Osteoblast (primary cell): ENCODE measurements around the gene HELZ. TPM values are rescaled to one million over a fixed set of nuclear protein-coding genes. Genes with fewer than 3 reads are reported as not detected.

Source experiments
- DNase-seq: peaks from one replicate; pipeline ENCODE4 v3.0.0; 2011; ENCODE audit warnings: low spot score, mixed read lengths; ENCODE audit not compliant: insufficient read length; ENCODE audit errors: missing footprints
- H2AFZ ChIP-seq: 2 replicates; pipeline ENCODE4 v1.6.0; 2011; ENCODE audit warnings: mild to moderate bottlenecking, low read length
- H3K27ac ChIP-seq: 2 replicates; pipeline ENCODE4 v1.5.1; 2011; ENCODE audit warnings: mild to moderate bottlenecking, low read depth, low read length, moderate library complexity
- H3K27me3 ChIP-seq: 2 replicates; pipeline ENCODE4 v1.6.0; 2012; ENCODE audit warnings: mild to moderate bottlenecking, control low read depth, inconsistent platforms, low read length, moderate library complexity; ENCODE audit not compliant: insufficient read depth
- H3K36me3 ChIP-seq: 2 replicates; pipeline ENCODE4 v1.5.1; 2011; ENCODE audit warnings: mild to moderate bottlenecking, low read length, control low read depth, moderate library complexity; ENCODE audit not compliant: insufficient read depth
- H3K4me1 ChIP-seq: 2 replicates; pipeline ENCODE4 v1.5.1; 2011; ENCODE audit warnings: mild to moderate bottlenecking, low read length, control low read depth, moderate library complexity; ENCODE audit not compliant: insufficient read depth
- H3K4me2 ChIP-seq: 2 replicates; pipeline ENCODE4 v1.6.0; 2011; ENCODE audit warnings: mild to moderate bottlenecking, low read length; ENCODE audit not compliant: insufficient read depth
- H3K4me3 ChIP-seq: fragments of 200-600 bp; sonication (generic); 3 replicates; pipeline ENCODE4 v1.5.1; 2012; ENCODE audit warnings: mild to moderate bottlenecking, low read length, inconsistent platforms; ENCODE audit not compliant: insufficient read depth
- H3K79me2 ChIP-seq: 2 replicates; pipeline ENCODE4 v1.6.0; 2012; ENCODE audit warnings: mild to moderate bottlenecking, low read length, control low read depth, inconsistent platforms; ENCODE audit not compliant: insufficient read depth
- H3K9me3 ChIP-seq: 2 replicates; pipeline ENCODE4 v1.5.1; 2011; ENCODE audit warnings: low read depth, low read length, control low read depth
- H4K20me1 ChIP-seq: 2 replicates; pipeline ENCODE4 v1.6.0; 2012; ENCODE audit warnings: mild to moderate bottlenecking, low read length, control low read depth; ENCODE audit not compliant: insufficient read depth
- total RNA-seq: library from RNA; depleted of rRNA; stranded (reverse); fragments of >200 nt; gene quantifications from 2 replicates; pipeline ENCODE4 v1.2.3, GENCODE V29; 2012
- TF ChIP-seq, protein P1 (sequence below): IDR thresholded peaks from 2 replicates; pipeline ENCODE4 v1.5.1; 2011; ENCODE audit warnings: mild to moderate bottlenecking, low read depth, low read length, moderate library complexity; ENCODE audit errors: extremely low read depth

The HELZ gene
- total RNA-seq, 1 donor, result 56.8 TPM

DNA sequence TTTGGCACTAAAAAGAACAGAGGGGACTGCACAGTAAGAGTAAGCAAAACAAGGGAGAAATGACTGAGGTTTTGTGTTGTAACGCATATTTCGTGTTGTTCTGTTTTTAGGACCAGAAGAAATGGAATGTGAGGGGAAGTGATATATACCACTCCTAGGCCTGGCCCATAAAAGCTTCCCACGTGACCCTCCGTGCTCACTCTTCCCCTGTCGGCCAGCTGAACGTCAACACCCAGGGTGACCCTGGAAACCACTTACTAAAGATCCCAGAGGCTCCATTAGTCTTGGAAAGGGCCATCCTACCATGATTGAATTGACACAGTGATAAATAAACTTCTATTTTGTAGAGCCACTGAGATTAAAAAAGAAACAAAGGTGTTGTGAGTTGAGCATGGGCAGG lies 79.8 kb downstream of the HELZ start:
- Histone ChIP-seq H3K9me3 (no peaks in the 10 kb centered on the region), H4K20me1 (no peaks in the 10 kb centered on the region), H3K4me3 (no peak overlapping the region), H3K79me2 (no peaks in the 10 kb centered on the region), H3K4me2 (no peak overlapping the region), H3K27ac (no peak overlapping the region), H3K36me3 (peaks cover 39% of the 10 kb centered on the region), H2AFZ (no peak overlapping the region), H3K4me1 (no peaks in the 10 kb centered on the region), H3K27me3 (no peaks in the 10 kb centered on the region)
- DNase-seq, result no peak
- TF ChIP-seq, protein P1, sequence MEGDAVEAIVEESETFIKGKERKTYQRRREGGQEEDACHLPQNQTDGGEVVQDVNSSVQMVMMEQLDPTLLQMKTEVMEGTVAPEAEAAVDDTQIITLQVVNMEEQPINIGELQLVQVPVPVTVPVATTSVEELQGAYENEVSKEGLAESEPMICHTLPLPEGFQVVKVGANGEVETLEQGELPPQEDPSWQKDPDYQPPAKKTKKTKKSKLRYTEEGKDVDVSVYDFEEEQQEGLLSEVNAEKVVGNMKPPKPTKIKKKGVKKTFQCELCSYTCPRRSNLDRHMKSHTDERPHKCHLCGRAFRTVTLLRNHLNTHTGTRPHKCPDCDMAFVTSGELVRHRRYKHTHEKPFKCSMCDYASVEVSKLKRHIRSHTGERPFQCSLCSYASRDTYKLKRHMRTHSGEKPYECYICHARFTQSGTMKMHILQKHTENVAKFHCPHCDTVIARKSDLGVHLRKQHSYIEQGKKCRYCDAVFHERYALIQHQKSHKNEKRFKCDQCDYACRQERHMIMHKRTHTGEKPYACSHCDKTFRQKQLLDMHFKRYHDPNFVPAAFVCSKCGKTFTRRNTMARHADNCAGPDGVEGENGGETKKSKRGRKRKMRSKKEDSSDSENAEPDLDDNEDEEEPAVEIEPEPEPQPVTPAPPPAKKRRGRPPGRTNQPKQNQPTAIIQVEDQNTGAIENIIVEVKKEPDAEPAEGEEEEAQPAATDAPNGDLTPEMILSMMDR, result no peak

DNA sequence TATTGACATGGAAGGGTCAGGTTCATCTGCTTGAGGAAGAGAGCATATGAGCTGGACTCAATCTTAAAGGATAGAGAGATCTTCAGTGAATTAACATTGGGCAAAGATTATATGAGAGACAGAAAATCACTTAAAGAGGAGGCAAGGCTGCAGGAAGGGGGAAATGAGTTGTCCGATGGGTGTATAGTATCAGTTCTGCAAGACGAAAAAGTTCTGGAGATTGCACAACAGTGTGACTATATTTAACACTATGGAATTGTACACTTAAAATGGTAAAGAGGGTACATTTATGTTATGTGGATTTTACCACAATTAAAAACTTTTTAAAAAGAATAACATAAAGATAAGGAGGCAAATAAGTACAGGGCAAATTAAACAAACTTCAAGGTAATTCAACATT lies 80.7 kb downstream of the HELZ start:
- Histone ChIP-seq H3K9me3 (no peaks in the 10 kb centered on the region), H3K27me3 (no peaks in the 10 kb centered on the region), H3K27ac (no peak overlapping the region), H3K79me2 (no peaks in the 10 kb centered on the region), H4K20me1 (no peaks in the 10 kb centered on the region), H3K4me2 (no peak overlapping the region), H3K4me1 (no peaks in the 10 kb centered on the region), H3K36me3 (peaks cover 36% of the 10 kb centered on the region), H2AFZ (no peak overlapping the region), H3K4me3 (no peak overlapping the region)
- DNase-seq, result no peak
- TF ChIP-seq, protein P1, result no peak

DNA sequence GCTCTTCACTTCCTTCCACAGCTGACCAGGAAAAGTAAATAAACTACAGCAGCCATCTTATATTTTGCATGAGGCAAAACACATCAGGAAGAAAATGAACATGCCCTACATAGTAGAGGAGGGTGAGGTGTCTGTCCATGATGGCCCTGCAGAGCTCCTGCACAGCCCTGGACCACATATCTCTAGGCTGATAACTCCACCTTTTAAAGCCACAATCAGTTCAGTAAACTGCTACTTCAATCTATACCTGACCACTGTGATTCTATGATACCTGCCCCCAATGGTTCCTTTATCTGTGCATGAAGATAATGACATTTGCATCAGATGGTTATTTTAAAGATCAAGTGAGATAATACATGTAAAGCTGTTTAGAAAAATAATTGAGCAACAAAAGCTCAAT lies 82.2 kb downstream of the HELZ start:
- H3K4me1 ChIP-seq, result no peaks in the 10 kb centered on the region
- no peak overlapping the region for H3K4me2 ChIP-seq
- TF ChIP-seq, protein P1, result no peak
- no peak overlapping the region for H2AFZ ChIP-seq
- H3K9me3 ChIP-seq, result no peaks in the 10 kb centered on the region
- no peaks in the 10 kb centered on the region for H3K27me3 ChIP-seq
- no peaks in the 10 kb centered on the region for H3K79me2 ChIP-seq
- H3K36me3 ChIP-seq, result peaks cover 34% of the 10 kb centered on the region
- H3K27ac ChIP-seq, result no peak overlapping the region
- H4K20me1 ChIP-seq, result peaks cover 4% of the 10 kb centered on the region
- H3K4me3 ChIP-seq, result no peak overlapping the region
- DNase-seq, result no peak

DNA sequence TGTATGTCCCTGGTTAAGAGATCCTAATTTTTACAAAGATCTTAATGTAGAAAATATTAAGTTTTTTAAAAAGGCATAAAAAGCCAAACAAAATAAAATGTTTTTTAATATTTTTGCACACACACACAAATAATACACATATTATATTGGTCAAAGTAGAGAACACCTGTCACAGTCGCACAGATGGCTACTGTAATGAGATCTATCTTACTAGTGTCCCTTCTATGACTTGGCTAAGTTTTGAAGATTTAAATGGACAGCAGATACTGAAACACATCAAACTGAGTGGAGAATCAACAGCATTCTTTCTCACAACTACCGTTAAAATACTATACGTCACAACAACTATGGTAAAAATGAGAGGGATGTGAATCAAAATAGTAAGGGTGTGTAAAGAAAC lies 83.4 kb downstream of the HELZ start:
- H3K9me3 ChIP-seq, result no peaks in the 10 kb centered on the region
- no peaks in the 10 kb centered on the region for H3K27me3 ChIP-seq
- no peak overlapping the region for H3K4me2 ChIP-seq
- no peak overlapping the region for H2AFZ ChIP-seq
- DNase-seq, result no peak
- TF ChIP-seq, protein P1, result no peak
- no peak overlapping the region for H3K4me3 ChIP-seq
- H3K4me1 ChIP-seq, result no peaks in the 10 kb centered on the region
- peaks cover 4% of the 10 kb centered on the region for H4K20me1 ChIP-seq
- H3K36me3 ChIP-seq, result peaks cover 25% of the 10 kb centered on the region
- H3K27ac ChIP-seq, result no peak overlapping the region
- H3K79me2 ChIP-seq, result no peaks in the 10 kb centered on the region
